ENCODE measurements around the gene MBTPS1. TPM values are rescaled to one million over a fixed set of nuclear protein-coding genes. Genes with fewer than 3 reads are reported as not detected.

MBTPS1 gene
- total RNA-seq, 2 donors from 2014 or later = 94.4 to 114 TPM

DNA sequence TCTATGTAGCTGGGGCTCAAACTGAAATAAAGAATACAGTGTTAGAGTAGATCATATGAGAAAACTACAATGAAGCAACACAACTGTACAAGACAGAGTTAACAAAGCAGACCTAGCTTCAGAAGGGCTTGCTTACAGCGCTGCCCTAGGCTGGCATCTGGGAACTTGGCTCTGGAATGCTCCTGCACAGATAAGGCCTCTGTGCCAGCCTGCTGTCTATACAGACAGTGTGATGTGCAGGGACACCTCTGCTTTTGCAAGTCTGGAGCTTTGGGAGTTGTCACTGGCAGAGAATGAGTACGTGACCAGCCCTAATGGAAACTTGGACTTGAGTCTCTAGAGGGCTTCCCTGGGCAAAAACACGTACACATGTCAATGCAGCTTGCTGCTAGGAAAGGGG, 42.0 kb downstream of the MBTPS1 start:
- Mint-ChIP-seq H3K27me3 (no peaks in the 10 kb centered on the region), H3K27ac (peak overlapping the region; percentile 39), H3K4me1 (peaks cover 10% of the 10 kb centered on the region), H3K4me3 (no peak overlapping the region), H3K36me3 (ENCODE audit: low read depth) (peaks cover 7% of the 10 kb centered on the region)
- no peak for ATAC-seq
- no peak for DNase-seq
- H3K9me3 ChIP-seq (ENCODE audit: control insufficient read depth, low read length, poor library complexity, severe bottlenecking) = no peaks in the 10 kb centered on the region

DNA sequence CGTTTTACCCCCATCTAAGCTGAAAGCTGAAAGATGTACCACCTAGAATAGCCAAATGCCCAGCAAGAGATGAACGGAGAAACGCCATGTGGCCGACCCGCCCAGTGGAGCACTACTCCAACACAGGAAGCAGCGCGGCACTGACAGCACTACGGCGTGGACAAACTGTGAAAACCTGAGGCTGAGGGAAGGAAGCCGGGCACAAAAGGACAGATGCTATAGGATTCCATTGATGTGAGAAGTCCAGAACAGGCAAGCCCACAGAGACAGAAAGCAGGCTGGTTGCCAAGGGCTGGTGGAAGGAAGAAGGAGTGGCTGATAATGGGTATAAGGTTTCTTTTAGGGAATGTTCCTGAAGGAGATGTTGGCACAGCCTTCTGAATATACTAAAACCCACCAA, 44.7 kb downstream of the MBTPS1 start:
- ATAC-seq (no peak), DNase-seq (no peak)
- Mint-ChIP-seq H3K4me3 (no peak overlapping the region), H3K36me3 (ENCODE audit: low read depth) (peaks cover 16% of the 10 kb centered on the region), H3K27ac (peak overlapping the region; percentile 72), H3K27me3 (no peaks in the 10 kb centered on the region), H3K4me1 (peaks cover 8% of the 10 kb centered on the region)
- no peaks in the 10 kb centered on the region for H3K9me3 ChIP-seq (ENCODE audit: control insufficient read depth, low read length, poor library complexity, severe bottlenecking)

DNA sequence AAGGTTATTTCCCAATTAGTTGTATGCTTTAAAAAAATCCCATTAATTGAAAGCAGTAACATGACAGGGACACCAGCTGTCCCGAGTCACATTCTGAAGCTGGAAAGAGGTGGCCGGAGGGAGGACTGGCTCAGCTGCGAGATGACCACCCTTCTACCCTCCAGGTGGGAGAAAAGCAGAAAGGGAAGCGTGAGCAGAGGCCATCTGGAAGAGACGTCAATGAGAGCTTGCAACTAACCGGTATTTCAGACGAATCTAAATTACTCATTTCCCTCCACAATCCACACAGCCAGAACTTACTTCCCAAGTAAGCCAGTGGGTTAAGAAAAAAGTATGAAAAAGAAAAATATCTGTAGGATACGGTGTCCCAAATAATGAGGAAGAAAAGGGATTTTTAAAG, 45.6 kb downstream of the MBTPS1 start:
- H3K36me3 Mint-ChIP-seq (ENCODE audit: low read depth) = peaks cover 16% of the 10 kb centered on the region
- DNase-seq (no peak), ATAC-seq (no peak)
- H3K4me3 Mint-ChIP-seq = no peak overlapping the region
- peak overlapping the region; percentile 72 for H3K27ac Mint-ChIP-seq
- no peaks in the 10 kb centered on the region for H3K27me3 Mint-ChIP-seq
- H3K9me3 ChIP-seq (ENCODE audit: control insufficient read depth, low read length, poor library complexity, severe bottlenecking) = no peaks in the 10 kb centered on the region
- H3K4me1 Mint-ChIP-seq = peaks cover 8% of the 10 kb centered on the region

GRCh38 chr16:84069540-84069939, 47.2 kb downstream of the MBTPS1 start:
- H3K27ac Mint-ChIP-seq = peak overlapping the region; percentile 83
- DNase-seq (no peak), ATAC-seq (peak; percentile 20)
- peaks cover 6% of the 10 kb centered on the region for H3K4me1 Mint-ChIP-seq
- no peak overlapping the region for H3K4me3 Mint-ChIP-seq
- no peaks in the 10 kb centered on the region for H3K27me3 Mint-ChIP-seq
- H3K36me3 Mint-ChIP-seq (ENCODE audit: low read depth) = peaks cover 13% of the 10 kb centered on the region
- no peaks in the 10 kb centered on the region for H3K9me3 ChIP-seq (ENCODE audit: control insufficient read depth, low read length, poor library complexity, severe bottlenecking)

DNA sequence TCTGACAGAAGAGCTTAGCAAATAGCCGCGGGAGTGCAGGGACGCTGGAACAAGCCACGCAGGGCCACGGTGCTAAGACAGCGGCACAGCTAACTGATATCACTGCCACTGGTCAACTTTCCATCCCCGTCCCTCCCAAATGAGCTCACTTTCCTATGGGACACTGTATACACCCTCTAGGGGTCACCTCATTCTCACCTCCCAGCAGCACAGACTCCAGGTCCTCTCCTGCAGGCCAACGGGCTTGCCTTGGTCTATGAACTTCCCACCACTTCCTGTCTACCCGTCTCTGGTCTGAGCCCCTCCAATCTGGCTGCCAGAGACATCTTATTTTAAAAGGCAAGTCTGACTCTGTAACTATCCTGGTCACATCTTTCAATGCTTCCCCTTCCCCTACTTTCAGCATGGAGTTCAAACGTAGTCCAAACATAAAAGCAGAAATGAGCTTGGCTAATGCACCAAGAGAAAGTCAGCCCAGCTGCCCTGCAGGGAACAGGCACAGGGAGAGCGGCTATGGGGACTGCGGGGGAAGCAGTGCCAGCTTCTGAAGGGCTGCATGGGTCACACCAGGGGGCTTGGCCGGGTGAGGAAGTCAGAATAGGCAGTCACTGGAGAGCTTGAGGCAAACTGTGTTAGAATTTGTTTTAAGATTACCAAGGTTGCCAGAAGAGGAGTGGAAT, 47.8 kb downstream of the MBTPS1 start:
- no peaks in the 10 kb centered on the region for H3K27me3 Mint-ChIP-seq
- DNase-seq (no peak), ATAC-seq (no peak)
- no peak overlapping the region for H3K4me3 Mint-ChIP-seq
- H3K4me1 Mint-ChIP-seq = peaks cover 6% of the 10 kb centered on the region
- H3K27ac Mint-ChIP-seq = peak overlapping the region; percentile 83
- H3K9me3 ChIP-seq (ENCODE audit: control insufficient read depth, low read length, poor library complexity, severe bottlenecking) = no peaks in the 10 kb centered on the region
- peaks cover 13% of the 10 kb centered on the region for H3K36me3 Mint-ChIP-seq (ENCODE audit: low read depth)

GRCh38 chr16:84068041-84068440, 48.7 kb downstream of the MBTPS1 start:
- H3K27me3 Mint-ChIP-seq = no peaks in the 10 kb centered on the region
- no peak overlapping the region for H3K4me3 Mint-ChIP-seq
- H3K9me3 ChIP-seq (ENCODE audit: control insufficient read depth, low read length, poor library complexity, severe bottlenecking) = no peaks in the 10 kb centered on the region
- H3K36me3 Mint-ChIP-seq (ENCODE audit: low read depth) = peaks cover 13% of the 10 kb centered on the region
- no peak for ATAC-seq
- H3K27ac Mint-ChIP-seq = no peak overlapping the region
- DNase-seq = no peak
- peaks cover 6% of the 10 kb centered on the region for H3K4me1 Mint-ChIP-seq

- no peak for ATAC-seq
- H3K27me3 Mint-ChIP-seq = no peaks in the 10 kb centered on the region
- peaks cover 13% of the 10 kb centered on the region for H3K36me3 Mint-ChIP-seq (ENCODE audit: low read depth)
- peaks cover 7% of the 10 kb centered on the region for H3K4me1 Mint-ChIP-seq
- no peak overlapping the region for H3K27ac Mint-ChIP-seq
- no peaks in the 10 kb centered on the region for H3K9me3 ChIP-seq (ENCODE audit: control insufficient read depth, low read length, poor library complexity, severe bottlenecking)
- DNase-seq = no peak
- H3K4me3 Mint-ChIP-seq = no peak overlapping the region
Measured at GRCh38 chr16:84067640-84068039, 49.1 kb downstream of the MBTPS1 start.

GRCh38 chr16:84065536-84066132, 51.1 kb downstream of the MBTPS1 start:
- no peak overlapping the region for H3K4me3 Mint-ChIP-seq
- DNase-seq (no peak), ATAC-seq (no peak)
- peaks cover 7% of the 10 kb centered on the region for H3K4me1 Mint-ChIP-seq
- H3K36me3 Mint-ChIP-seq (ENCODE audit: low read depth) = peaks cover 8% of the 10 kb centered on the region
- H3K9me3 ChIP-seq (ENCODE audit: control insufficient read depth, low read length, poor library complexity, severe bottlenecking) = no peaks in the 10 kb centered on the region
- no peak overlapping the region for H3K27ac Mint-ChIP-seq
- H3K27me3 Mint-ChIP-seq = no peaks in the 10 kb centered on the region

DNA sequence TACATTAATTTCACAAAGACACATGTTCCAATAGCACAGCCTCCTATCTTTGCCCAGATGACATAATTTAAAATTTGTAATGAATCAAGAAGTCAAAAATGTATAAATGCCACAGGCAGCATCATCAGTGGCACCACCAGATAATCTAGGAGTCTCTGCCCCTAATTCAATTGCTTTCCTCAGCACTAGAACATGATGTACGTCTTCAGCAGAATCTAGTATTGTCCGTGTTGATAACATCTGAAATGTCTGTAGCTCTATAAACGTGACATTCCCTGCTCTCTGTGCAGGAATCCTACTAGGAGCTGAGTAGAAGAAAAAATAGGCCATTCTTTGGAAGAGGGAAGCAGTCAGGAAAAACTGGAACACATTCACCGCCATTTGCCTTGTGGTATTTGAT, 52.8 kb downstream of the MBTPS1 start:
- DNase-seq (no peak), ATAC-seq (no peak)
- H3K9me3 ChIP-seq (ENCODE audit: control insufficient read depth, low read length, poor library complexity, severe bottlenecking) = no peaks in the 10 kb centered on the region
- H3K4me3 Mint-ChIP-seq = no peak overlapping the region
- H3K27ac Mint-ChIP-seq = no peak overlapping the region
- H3K27me3 Mint-ChIP-seq = no peaks in the 10 kb centered on the region
- H3K36me3 Mint-ChIP-seq (ENCODE audit: low read depth) = peaks cover 4% of the 10 kb centered on the region
- H3K4me1 Mint-ChIP-seq = peaks cover 5% of the 10 kb centered on the region

GRCh38 chr16:84062734-84063640, 53.8 kb downstream of the MBTPS1 start:
- peak; percentile 90 for ATAC-seq

DNA sequence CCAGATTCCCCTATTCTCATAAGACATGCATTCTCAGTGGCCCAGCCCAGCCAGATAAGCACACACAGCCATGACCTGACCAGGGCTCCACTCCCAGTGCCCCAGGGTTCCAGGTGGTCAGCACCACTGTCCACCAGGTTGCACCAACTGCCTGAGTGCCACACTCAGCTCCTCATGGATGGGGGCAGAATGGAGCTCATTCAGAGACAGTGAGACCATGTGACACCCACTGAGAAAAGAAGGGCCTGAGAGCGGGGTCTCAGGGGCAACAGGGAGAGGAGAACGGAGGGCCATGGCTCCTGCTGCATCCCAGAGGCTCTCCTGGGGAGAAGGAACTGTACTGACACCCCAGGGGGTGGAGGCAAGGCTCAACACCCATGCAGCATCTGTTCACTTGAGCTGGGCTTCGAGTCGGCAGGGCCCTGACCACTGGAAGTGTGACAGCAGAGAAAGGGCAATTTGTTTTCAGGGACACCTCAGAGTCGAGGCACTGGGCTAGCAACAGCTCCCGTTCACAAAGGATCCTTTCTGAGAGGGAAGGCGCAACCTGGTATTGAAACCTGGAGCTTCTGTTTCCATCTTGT, 55.4 kb downstream of the MBTPS1 start:
- H3K4me1 Mint-ChIP-seq = peaks cover 2% of the 10 kb centered on the region
- no peaks in the 10 kb centered on the region for H3K9me3 ChIP-seq (ENCODE audit: control insufficient read depth, low read length, poor library complexity, severe bottlenecking)
- no peak overlapping the region for H3K4me3 Mint-ChIP-seq
- ATAC-seq (no peak), DNase-seq (no peak)
- peaks cover 9% of the 10 kb centered on the region for H3K36me3 Mint-ChIP-seq (ENCODE audit: low read depth)
- H3K27ac Mint-ChIP-seq = no peak overlapping the region
- no peaks in the 10 kb centered on the region for H3K27me3 Mint-ChIP-seq

More at GRCh38 chr16:84062734-84063640, 53.8 kb downstream of the MBTPS1 start:
- H3K9me3 ChIP-seq (ENCODE audit: control insufficient read depth, low read length, poor library complexity, severe bottlenecking) = no peaks in the 10 kb centered on the region
- Mint-ChIP-seq H3K36me3 (ENCODE audit: low read depth) (peaks cover 2% of the 10 kb centered on the region), H3K27me3 (no peaks in the 10 kb centered on the region), H3K4me1 (peaks cover 2% of the 10 kb centered on the region), H3K4me3 (peak overlapping the region; percentile 41), H3K27ac (peak overlapping the region; percentile 47)
- peak; percentile 44 to 60 (median 52) for DNase-seq

DNA sequence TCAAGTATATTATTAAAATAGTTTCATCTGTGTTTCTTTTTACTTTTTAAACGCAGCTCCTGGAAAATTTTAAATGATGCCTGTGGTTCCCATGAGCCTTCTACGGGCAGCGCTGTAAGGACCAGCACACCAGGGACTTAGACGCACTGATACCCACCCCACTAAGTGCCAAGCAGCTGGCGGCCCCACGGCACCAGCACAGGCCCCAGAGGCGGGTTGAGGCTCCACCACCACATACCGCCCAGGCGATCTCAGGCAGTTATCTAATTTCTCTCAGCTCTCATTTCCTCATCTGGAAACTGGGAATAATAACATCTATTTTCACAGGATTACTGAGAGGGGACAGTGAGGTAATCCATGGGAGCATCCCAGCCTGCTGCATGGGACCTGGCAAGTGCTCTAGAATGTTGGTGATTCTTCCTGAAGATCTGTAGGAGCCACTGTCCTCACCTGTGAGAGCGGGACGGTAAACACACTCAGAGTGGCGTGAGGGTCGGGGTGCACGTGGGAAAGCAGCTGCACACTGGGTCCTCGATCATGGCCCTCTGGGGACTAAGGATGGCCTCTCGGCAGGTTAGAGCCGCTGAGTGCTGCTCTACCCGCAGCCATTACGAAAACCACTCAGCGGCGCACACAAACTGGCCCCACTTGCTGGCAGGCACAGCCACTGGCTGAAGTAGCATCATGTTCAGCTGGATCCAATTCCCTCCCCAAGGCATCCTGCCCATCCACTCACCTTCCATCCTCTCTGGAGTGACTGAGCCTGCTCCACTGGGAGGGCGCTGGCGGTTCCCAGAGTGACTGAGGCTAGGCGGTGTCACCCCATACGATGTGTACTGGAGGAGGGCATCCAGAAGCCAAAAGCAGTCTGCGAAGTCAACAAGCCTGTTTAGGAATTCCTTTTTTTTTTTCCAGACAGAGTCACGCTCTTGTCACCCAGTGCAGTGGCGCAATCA, 56.5 kb downstream of the MBTPS1 start:
- no peak for DNase-seq
- peaks cover 9% of the 10 kb centered on the region for H3K36me3 Mint-ChIP-seq (ENCODE audit: low read depth)
- ATAC-seq = no peak

More for the DNA sequence above, 56.5 kb downstream of the MBTPS1 start:
- Mint-ChIP-seq H3K27me3 (no peaks in the 10 kb centered on the region), H3K27ac (no peak overlapping the region), H3K4me1 (peaks cover 2% of the 10 kb centered on the region), H3K4me3 (no peak overlapping the region)
- no peaks in the 10 kb centered on the region for H3K9me3 ChIP-seq (ENCODE audit: control insufficient read depth, low read length, poor library complexity, severe bottlenecking)
